K562 (cell line): ENCODE results near the gene IRF4. TPM values are rescaled to one million over a fixed set of nuclear protein-coding genes. Genes with fewer than 3 reads are reported as not detected.

ENCODE experiments used
- ATAC-seq: fragments of 200-7000 bp; cut with Tn5 transposase; 3 replicates; pipeline ENCODE4 v1.9.1; 2020; ENCODE audit warnings: moderate library complexity
- BruUV-seq: library from RNA; stranded (reverse); fragments of 400-500 nt; replicated peaks from 2 replicates; lab custom pipeline; 2021; lab: Mats Ljungman, UMichigan
- CTCF ChIA-PET: fragments of 300-600 bp; formaldehyde crosslinking; extraction: SDS; loops from one replicate; lab custom pipeline; 2021; ENCODE audit warnings: low intra/inter-chr PET ratio; lab: Yijun Ruan, JAX
- POLR2A ChIA-PET: fragments of 300-600, 350-650 bp; sonication (Branson Sonifier 250); formaldehyde crosslinking; extraction: SDS; loops from one replicate; lab custom pipeline; 2021; ENCODE audit warnings: antibody characterized with exemption, inconsistent platforms; lab: Yijun Ruan, JAX
- DNase-seq, 4 experiments: peaks; one replicate each; pipeline versions ENCODE4 v3.0.0 to v3.0.0-alpha.2; 2011 to 2018; ENCODE audit warnings: low spot score in 3 of 4, mixed read lengths in 3 of 4; ENCODE audit errors: extremely low read depth in 1 of 4
- FAIRE-seq: peaks from 2 replicates; lab custom pipeline; 2011; peaks lifted over from hg19 to GRCh38; lab: Jason Lieb, UNC
- H2AFZ ChIP-seq: 2 replicates; pipeline ENCODE4 v1.6.0; 2011; ENCODE audit warnings: low read depth, low read length, control low read depth, inconsistent platforms
- H3K27ac ChIP-seq: fragments of 200-600 bp; 3 replicates; pipeline ENCODE4 v1.8.0; 2011; ENCODE audit warnings: low read depth, mild to moderate bottlenecking, control low read depth, inconsistent platforms, low read length, moderate library complexity, mixed read lengths; ENCODE audit errors: extremely low read depth
- H3K27me3 ChIP-seq, 2 experiments: fragments of 300-600 bp in 1 of 2; 2 replicates in 1 of 2; 3 replicates in 1 of 2; pipeline versions ENCODE4 v1.6.0 to v1.8.0; 2011; ENCODE audit warnings: inconsistent platforms in 2 of 2, low read length in 2 of 2, mild to moderate bottlenecking in 1 of 2, mixed read lengths in 1 of 2, moderate library complexity in 1 of 2; ENCODE audit not compliant: control insufficient read depth in 2 of 2, insufficient read depth in 2 of 2
- H3K36me3 ChIP-seq: fragments of 300-600 bp; 3 replicates; pipeline ENCODE4 v1.8.0; 2011; ENCODE audit warnings: mild to moderate bottlenecking, low read length, inconsistent platforms; ENCODE audit not compliant: control insufficient read depth, insufficient read depth
- H3K4me1 ChIP-seq, 2 experiments: fragments of 200-600 bp in 1 of 2; replicated peaks in 1 of 2; 2 replicates in 1 of 2; 3 replicates in 1 of 2; pipeline versions ENCODE4 v1.5.1 to v1.8.0; 2011; ENCODE audit warnings: inconsistent platforms in 2 of 2, low read length in 2 of 2, mild to moderate bottlenecking in 1 of 2, mixed read lengths in 1 of 2, moderate library complexity in 1 of 2; ENCODE audit not compliant: control insufficient read depth in 2 of 2, insufficient read depth in 2 of 2
- H3K4me2 ChIP-seq: 2 replicates; pipeline ENCODE4 v1.6.1; 2011; ENCODE audit warnings: low read length, control low read depth, inconsistent platforms, mixed read lengths; ENCODE audit not compliant: insufficient read depth
- H3K4me3 ChIP-seq: fragments of 200-600 bp; sonication (generic), shearing (Covaris generic); 2 replicates; pipeline ENCODE4 v1.5.1; 2016; ENCODE audit warnings: control low read depth, inconsistent platforms
- H3K79me2 ChIP-seq: fragments of 200-600 bp; 3 replicates; pipeline ENCODE4 v1.8.0; 2011; ENCODE audit warnings: low read length, inconsistent platforms; ENCODE audit not compliant: control insufficient read depth, insufficient read depth
- H3K9ac ChIP-seq, 2 experiments: 2 replicates each; pipeline versions ENCODE4 v1.6.0 to v1.6.1; 2011; ENCODE audit warnings: low read depth in 2 of 2, low read length in 2 of 2, control low read depth in 1 of 2, inconsistent platforms in 1 of 2, mild to moderate bottlenecking in 1 of 2, mixed read lengths in 1 of 2; ENCODE audit not compliant: insufficient read depth in 1 of 2
- H3K9me1 ChIP-seq: one replicate; pipeline ENCODE4 v1.6.0; 2011; ENCODE audit warnings: inconsistent platforms, mild to moderate bottlenecking, low read length, moderate library complexity; ENCODE audit not compliant: control insufficient read depth, insufficient read depth
- H3K9me3 ChIP-seq: replicated peaks from 2 replicates; pipeline ENCODE4 v1.5.1; 2011; ENCODE audit warnings: low read depth, low read length, inconsistent platforms; ENCODE audit not compliant: control insufficient read depth, insufficient read depth
- H4K20me1 ChIP-seq: replicated peaks from 2 replicates; pipeline ENCODE4 v1.6.1; 2011; ENCODE audit warnings: low read length, inconsistent platforms, mixed read lengths; ENCODE audit not compliant: control insufficient read depth, insufficient read depth
- BCL6 ChIP-seq: fragments of 250-450 bp; sonication (Bioruptor Pico); IDR thresholded peaks from 2 replicates; pipeline ENCODE4 v1.4.0; 2020
- EHMT2 ChIP-seq: fragments of 450-650 bp; IDR thresholded peaks from 2 replicates; pipeline ENCODE4 v1.6.1; 2018; ENCODE audit warnings: antibody characterized with exemption
- ERF ChIP-seq: fragments of 450-650 bp; formaldehyde crosslinking; IDR thresholded peaks from 2 replicates; pipeline ENCODE4 v1.4.0; 2020; ENCODE audit warnings: mild to moderate bottlenecking, mixed read lengths
- ESRRB ChIP-seq: fragments of 250-450 bp; sonication (Bioruptor Pico); IDR thresholded peaks from 2 replicates; pipeline ENCODE4 v1.5.0; 2020; ENCODE audit warnings: mild to moderate bottlenecking, moderate library complexity, borderline replicate concordance
- FOSL1 ChIP-seq: fragments of 200-800 bp; sonication (Bioruptor generic); conservative IDR thresholded peaks from 2 replicates; pipeline ENCODE4 v1.6.1; 2016; ENCODE audit warnings: missing genetic modification characterization, missing compliant biosample characterization
- HNRNPK ChIP-seq: fragments of 200-400 bp; formaldehyde crosslinking; IDR thresholded peaks from one replicate; pipeline ENCODE4 v1.6.1; 2018; ENCODE audit warnings: mild to moderate bottlenecking, low read depth, low read length; ENCODE audit not compliant: poor library complexity, severe bottlenecking
- MEIS2 ChIP-seq: fragments of 450-650 bp; IDR thresholded peaks from 2 replicates; pipeline ENCODE4 v1.6.1; 2014; ENCODE audit warnings: mild to moderate bottlenecking; ENCODE audit not compliant: partially characterized antibody
- MXI1 ChIP-seq: IDR thresholded peaks from 2 replicates; pipeline ENCODE4 v1.6.1; 2011; ENCODE audit warnings: low read depth, mild to moderate bottlenecking, improper control_type of control experiment, low read length
- PCBP1 ChIP-seq: fragments of 200-400 bp; formaldehyde crosslinking; IDR thresholded peaks from 2 replicates; pipeline ENCODE4 v1.6.1; 2018; ENCODE audit warnings: mild to moderate bottlenecking, low read depth, low read length; ENCODE audit not compliant: poor library complexity, severe bottlenecking
- XRCC5 ChIP-seq: fragments of 200-400 bp; formaldehyde crosslinking; IDR thresholded peaks from 2 replicates; pipeline ENCODE4 v1.6.1; 2017; ENCODE audit warnings: low read depth, mild to moderate bottlenecking, low read length
- ZNF121 ChIP-seq: sonication (generic); formaldehyde crosslinking; conservative IDR thresholded peaks from 2 replicates; pipeline ENCODE4 v1.8.0; 2022; ENCODE audit warnings: missing genetic modification reagents
- ZNF133 ChIP-seq: fragments of 250-450 bp; sonication (Bioruptor Pico); IDR thresholded peaks from 2 replicates; pipeline ENCODE4 v1.4.0; 2020; ENCODE audit warnings: mild to moderate bottlenecking
- ZNF780A ChIP-seq: fragments of 250-450 bp; sonication (Bioruptor Pico); IDR thresholded peaks from 2 replicates; pipeline ENCODE4 v1.5.0; 2021; ENCODE audit warnings: mild to moderate bottlenecking
- WGBS: fragments of 100-300 bp; shearing (Covaris generic); methylation state at CpG from one replicate; pipeline ENCODE4 v1.1.6; 2016; ENCODE audit warnings: low coverage, mixed read lengths; ENCODE audit not compliant: insufficient coverage; ENCODE audit errors: missing lambda C conversion rate; 5-methylcytosine and 5-hydroxymethylcytosine counted together
- in situ Hi-C: fragments of 300-500 bp; cut with MboI; formaldehyde crosslinking; loops from 4 replicates; pipeline ENCODE4 v1.15.0; 2018; ENCODE audit warnings: inconsistent platforms, mixed read lengths
- intact Hi-C: fragments of 100-400 bp; cut with micrococcal nuclease; formaldehyde crosslinking; loops from 2 replicates; pipeline ENCODE4 v1.14.2; 2022
- polyA plus RNA-seq, 8 experiments: library from polyadenylated mRNA; depleted of rRNA in 4 of 8; stranded (reverse) in 5 of 8; unstranded in 3 of 8; fragments of >200 nt; fragmentation: Nextera tagmentation in 2 of 8; fragmentation: Illumina TruSeq in 1 of 8; extraction: Ambion mirVana in 2 of 8; extraction: Trizol in 1 of 8; gene quantifications; 2 replicates each; pipeline versions ENCODE4 v1.2.1 to v1.2.3, GENCODE V29; 2011 to 2014; ENCODE audit warnings: inconsistent platforms in 1 of 8, missing spikeins in 1 of 8
- total RNA-seq, 7 experiments: library from RNA; depleted of rRNA in 6 of 7; stranded (reverse); fragments of >200 nt in 6 of 7; fragmentation: Illumina TruSeq in 2 of 7; extraction: Trizol in 2 of 7; gene quantifications; 2 replicates each; pipeline versions ENCODE4 v1.2.1 to v1.2.3, GENCODE V29; 2011 to 2021; ENCODE audit warnings: low replicate concordance in 1 of 7
- TF ChIP-seq, protein P1 (sequence below): fragments of 450-650 bp; formaldehyde crosslinking; IDR thresholded peaks from 2 replicates; pipeline ENCODE4 v1.4.0; 2020; ENCODE audit warnings: mild to moderate bottlenecking, mixed read lengths
- TF ChIP-seq, protein P2 (sequence below): fragments of 250-450 bp; sonication (Bioruptor Pico); IDR thresholded peaks from 2 replicates; pipeline ENCODE4 v1.4.0; 2020
- TF ChIP-seq, protein P3 (sequence below): fragments of 450-650 bp; IDR thresholded peaks from 2 replicates; pipeline ENCODE4 v1.6.1; 2016; ENCODE audit warnings: low read depth, mild to moderate bottlenecking, moderate library complexity

IRF4 gene
- total and polyA plus RNA-seq, 9 of the 15 experiments (the other 6 are each of a cell fraction or from before 2014, with no cell fraction given) = 0.05 to 0.33 (median 0.09) TPM; not detected in 6

DNA sequence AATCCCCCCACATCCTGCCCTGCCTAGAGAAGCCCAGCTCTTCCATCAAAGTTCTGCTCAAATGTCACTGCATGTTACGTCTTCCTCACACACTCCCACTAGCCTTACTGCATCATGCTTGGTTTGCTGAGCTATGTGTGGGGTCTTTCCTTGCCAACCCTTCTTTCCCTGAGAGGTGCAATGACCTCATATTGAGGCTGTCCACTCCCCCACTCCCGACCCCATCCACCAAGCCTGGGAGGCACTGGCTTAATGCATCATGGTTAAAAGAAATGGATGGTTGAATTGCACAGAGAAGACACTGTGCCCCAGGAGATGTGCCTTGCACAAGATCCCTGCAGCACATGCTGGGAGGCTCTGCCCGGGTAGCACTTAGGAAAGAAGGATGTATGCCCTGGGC is 7.7 kb upstream of the IRF4 start:
- no peak overlapping the region for H3K4me2 ChIP-seq
- POLR2A ChIA-PET = interaction anchor here (0.6 kb wide), 1 partner anchor 146 kb away, joined by 3 read pairs; no protein-coding TSS in a partner anchor
- in situ Hi-C loops = no loop called here
- ATAC-seq (no peak), FAIRE-seq (no peak), DNase-seq (no peak)
- no peaks in the 10 kb centered on the region for H3K36me3 ChIP-seq
- H3K4me3 ChIP-seq = no peak overlapping the region
- no TSS peak for BruUV-seq
- intact Hi-C loops = no loop called here
- H3K9me1 ChIP-seq = no peaks in the 10 kb centered on the region
- no peaks in the 10 kb centered on the region for H3K79me2 ChIP-seq
- WGBS = 3% methylated on average over 3 of the region's 3 CpGs
- no peak overlapping the region for H3K27ac ChIP-seq
- H3K9ac ChIP-seq = no peak overlapping the region
- no peaks in the 10 kb centered on the region for H3K9me3 ChIP-seq
- H3K27me3 ChIP-seq = peaks cover 71 to 90% of the 10 kb centered on the region in 2 experiments
- no peak overlapping the region for H2AFZ ChIP-seq
- H4K20me1 ChIP-seq = peaks cover 10% of the 10 kb centered on the region; the same call in 1 of the 2 replicates
- peaks cover 0 to 4% of the 10 kb centered on the region in 2 experiments; a peak in 1 of 5 replicates for H3K4me1 ChIP-seq
- TF ChIP-seq ZNF133 (CRISPR knock-in tag) = no peak
- TF ChIP-seq EHMT2 = no peak
- TF ChIP-seq HNRNPK = no peak
- no peak for TF ChIP-seq PCBP1
- TF ChIP-seq, protein P1, sequence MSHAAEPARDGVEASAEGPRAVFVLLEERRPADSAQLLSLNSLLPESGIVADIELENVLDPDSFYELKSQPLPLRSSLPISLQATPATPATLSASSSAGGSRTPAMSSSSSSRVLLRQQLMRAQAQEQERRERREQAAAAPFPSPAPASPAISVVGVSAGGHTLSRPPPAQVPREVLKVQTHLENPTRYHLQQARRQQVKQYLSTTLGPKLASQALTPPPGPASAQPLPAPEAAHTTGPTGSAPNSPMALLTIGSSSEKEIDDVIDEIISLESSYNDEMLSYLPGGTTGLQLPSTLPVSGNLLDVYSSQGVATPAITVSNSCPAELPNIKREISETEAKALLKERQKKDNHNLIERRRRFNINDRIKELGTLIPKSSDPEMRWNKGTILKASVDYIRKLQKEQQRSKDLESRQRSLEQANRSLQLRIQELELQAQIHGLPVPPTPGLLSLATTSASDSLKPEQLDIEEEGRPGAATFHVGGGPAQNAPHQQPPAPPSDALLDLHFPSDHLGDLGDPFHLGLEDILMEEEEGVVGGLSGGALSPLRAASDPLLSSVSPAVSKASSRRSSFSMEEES (CRISPR knock-in tag) = no peak
- no peak for TF ChIP-seq ESRRB (CRISPR knock-in tag)
- no peak for TF ChIP-seq BCL6 (CRISPR knock-in tag)
- TF ChIP-seq ZNF780A (CRISPR knock-in tag) = no peak
- TF ChIP-seq MEIS2 = no peak
- TF ChIP-seq, protein P2, sequence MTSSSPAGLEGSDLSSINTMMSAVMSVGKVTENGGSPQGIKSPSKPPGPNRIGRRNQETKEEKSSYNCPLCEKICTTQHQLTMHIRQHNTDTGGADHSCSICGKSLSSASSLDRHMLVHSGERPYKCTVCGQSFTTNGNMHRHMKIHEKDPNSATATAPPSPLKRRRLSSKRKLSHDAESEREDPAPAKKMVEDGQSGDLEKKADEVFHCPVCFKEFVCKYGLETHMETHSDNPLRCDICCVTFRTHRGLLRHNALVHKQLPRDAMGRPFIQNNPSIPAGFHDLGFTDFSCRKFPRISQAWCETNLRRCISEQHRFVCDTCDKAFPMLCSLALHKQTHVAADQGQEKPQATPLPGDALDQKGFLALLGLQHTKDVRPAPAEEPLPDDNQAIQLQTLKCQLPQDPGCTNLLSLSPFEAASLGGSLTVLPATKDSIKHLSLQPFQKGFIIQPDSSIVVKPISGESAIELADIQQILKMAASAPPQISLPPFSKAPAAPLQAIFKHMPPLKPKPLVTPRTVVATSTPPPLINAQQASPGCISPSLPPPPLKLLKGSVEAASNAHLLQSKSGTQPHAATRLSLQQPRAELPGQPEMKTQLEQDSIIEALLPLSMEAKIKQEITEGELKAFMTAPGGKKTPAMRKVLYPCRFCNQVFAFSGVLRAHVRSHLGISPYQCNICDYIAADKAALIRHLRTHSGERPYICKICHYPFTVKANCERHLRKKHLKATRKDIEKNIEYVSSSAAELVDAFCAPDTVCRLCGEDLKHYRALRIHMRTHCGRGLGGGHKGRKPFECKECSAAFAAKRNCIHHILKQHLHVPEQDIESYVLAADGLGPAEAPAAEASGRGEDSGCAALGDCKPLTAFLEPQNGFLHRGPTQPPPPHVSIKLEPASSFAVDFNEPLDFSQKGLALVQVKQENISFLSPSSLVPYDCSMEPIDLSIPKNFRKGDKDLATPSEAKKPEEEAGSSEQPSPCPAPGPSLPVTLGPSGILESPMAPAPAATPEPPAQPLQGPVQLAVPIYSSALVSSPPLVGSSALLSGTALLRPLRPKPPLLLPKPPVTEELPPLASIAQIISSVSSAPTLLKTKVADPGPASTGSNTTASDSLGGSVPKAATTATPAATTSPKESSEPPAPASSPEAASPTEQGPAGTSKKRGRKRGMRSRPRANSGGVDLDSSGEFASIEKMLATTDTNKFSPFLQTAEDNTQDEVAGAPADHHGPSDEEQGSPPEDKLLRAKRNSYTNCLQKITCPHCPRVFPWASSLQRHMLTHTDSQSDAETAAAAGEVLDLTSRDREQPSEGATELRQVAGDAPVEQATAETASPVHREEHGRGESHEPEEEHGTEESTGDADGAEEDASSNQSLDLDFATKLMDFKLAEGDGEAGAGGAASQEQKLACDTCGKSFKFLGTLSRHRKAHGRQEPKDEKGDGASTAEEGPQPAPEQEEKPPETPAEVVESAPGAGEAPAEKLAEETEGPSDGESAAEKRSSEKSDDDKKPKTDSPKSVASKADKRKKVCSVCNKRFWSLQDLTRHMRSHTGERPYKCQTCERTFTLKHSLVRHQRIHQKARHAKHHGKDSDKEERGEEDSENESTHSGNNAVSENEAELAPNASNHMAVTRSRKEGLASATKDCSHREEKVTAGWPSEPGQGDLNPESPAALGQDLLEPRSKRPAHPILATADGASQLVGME = no peak
- no peak for TF ChIP-seq ZNF121
- no peak for TF ChIP-seq XRCC5
- no peak for TF ChIP-seq MXI1
- TF ChIP-seq FOSL1 (tag) = no peak
- TF ChIP-seq, protein P3, sequence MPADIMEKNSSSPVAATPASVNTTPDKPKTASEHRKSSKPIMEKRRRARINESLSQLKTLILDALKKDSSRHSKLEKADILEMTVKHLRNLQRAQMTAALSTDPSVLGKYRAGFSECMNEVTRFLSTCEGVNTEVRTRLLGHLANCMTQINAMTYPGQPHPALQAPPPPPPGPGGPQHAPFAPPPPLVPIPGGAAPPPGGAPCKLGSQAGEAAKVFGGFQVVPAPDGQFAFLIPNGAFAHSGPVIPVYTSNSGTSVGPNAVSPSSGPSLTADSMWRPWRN = no peak
- no peak for TF ChIP-seq ERF (CRISPR knock-in tag)
- CTCF ChIA-PET = no interaction called here
